Measurements from ENCODE around the gene GLI3.

GLI3 gene

GRCh38 chr7:41927380-41927779 lies 309.6 kb downstream of the GLI3 start:
- Mint-ChIP-seq H3K4me3 (no peak overlapping the region), H3K9me3 (no peaks in the 10 kb centered on the region), H3K36me3 (no peaks in the 10 kb centered on the region), H3K27ac (no peak overlapping the region), H3K27me3 (peaks cover 19% of the 10 kb centered on the region), H3K4me1 (no peaks in the 10 kb centered on the region)
- CTCF ChIA-PET: no interaction called here
- DNase-seq: no peak

- Mint-ChIP-seq H3K27me3 (peaks cover 25% of the 10 kb centered on the region), H3K27ac (no peak overlapping the region), H3K4me1 (no peaks in the 10 kb centered on the region), H3K4me3 (no peak overlapping the region), H3K36me3 (no peaks in the 10 kb centered on the region), H3K9me3 (no peaks in the 10 kb centered on the region)
- DNase-seq: no peak
- CTCF ChIA-PET: interaction anchor here (1.4 kb wide), 1 partner anchor 14 kb away, joined by 4 read pairs; no protein-coding TSS in a partner anchor
Observed at GRCh38 chr7:41925946-41926345, 311.1 kb downstream of the GLI3 start.

GRCh38 chr7:41924796-41925195 lies 312.2 kb downstream of the GLI3 start:
- no peaks in the 10 kb centered on the region for H3K36me3 Mint-ChIP-seq
- no peak overlapping the region for H3K4me3 Mint-ChIP-seq
- peaks cover 20% of the 10 kb centered on the region for H3K27me3 Mint-ChIP-seq
- DNase-seq: no peak
- no peaks in the 10 kb centered on the region for H3K4me1 Mint-ChIP-seq
- no peaks in the 10 kb centered on the region for H3K9me3 Mint-ChIP-seq
- CTCF ChIA-PET: interaction anchor here (0.7 kb wide), 1 partner anchor 16 kb away, joined by 3 read pairs; no protein-coding TSS in a partner anchor
- no peak overlapping the region for H3K27ac Mint-ChIP-seq

GRCh38 chr7:41922373-41922772 lies 314.6 kb downstream of the GLI3 start:
- Mint-ChIP-seq H3K4me3 (no peak overlapping the region), H3K27ac (no peak overlapping the region), H3K9me3 (no peaks in the 10 kb centered on the region), H3K36me3 (no peaks in the 10 kb centered on the region), H3K4me1 (no peaks in the 10 kb centered on the region), H3K27me3 (peaks cover 20% of the 10 kb centered on the region)
- no peak for DNase-seq
- CTCF ChIA-PET: interaction anchor here (1.2 kb wide), 1 partner anchor 15 kb away, joined by 4 read pairs; no protein-coding TSS in a partner anchor

GRCh38 chr7:41921453-41921981 lies 315.5 kb downstream of the GLI3 start:
- CTCF ChIA-PET: interaction anchor here (0.6 kb wide), 1 partner anchor 31 kb away, joined by 3 read pairs; no protein-coding TSS in a partner anchor
- H3K4me3 Mint-ChIP-seq: no peak overlapping the region

GRCh38 chr7:41918597-41918996 lies 318.4 kb downstream of the GLI3 start:
- no peak for DNase-seq
- Mint-ChIP-seq H3K4me3 (no peak overlapping the region), H3K36me3 (no peaks in the 10 kb centered on the region), H3K9me3 (no peaks in the 10 kb centered on the region), H3K27ac (no peak overlapping the region), H3K4me1 (no peaks in the 10 kb centered on the region), H3K27me3 (peaks cover 22% of the 10 kb centered on the region)
- CTCF ChIA-PET: interaction anchor here (1.1 kb wide), 1 partner anchor 1237 kb away, joined by 3 read pairs; no protein-coding TSS in a partner anchor

More at GRCh38 chr7:41921453-41921981, 315.5 kb downstream of the GLI3 start:
- no peaks in the 10 kb centered on the region for H3K9me3 Mint-ChIP-seq
- H3K27me3 Mint-ChIP-seq: peaks cover 18% of the 10 kb centered on the region
- no peak overlapping the region for H3K27ac Mint-ChIP-seq
- H3K36me3 Mint-ChIP-seq: no peaks in the 10 kb centered on the region
- DNase-seq: no peak
- H3K4me1 Mint-ChIP-seq: no peaks in the 10 kb centered on the region

GRCh38 chr7:41916450-41916927 lies 320.5 kb downstream of the GLI3 start:
- H3K9me3 Mint-ChIP-seq: no peaks in the 10 kb centered on the region
- DNase-seq: no peak
- CTCF ChIA-PET: interaction anchor here (0.7 kb wide), 1 partner anchor 26 kb away, joined by 3 read pairs; no protein-coding TSS in a partner anchor
- no peak overlapping the region for H3K27ac Mint-ChIP-seq
- H3K4me1 Mint-ChIP-seq: no peaks in the 10 kb centered on the region
- no peak overlapping the region for H3K4me3 Mint-ChIP-seq
- H3K27me3 Mint-ChIP-seq: peaks cover 14% of the 10 kb centered on the region
- no peaks in the 10 kb centered on the region for H3K36me3 Mint-ChIP-seq

- Mint-ChIP-seq H3K36me3 (no peaks in the 10 kb centered on the region), H3K9me3 (no peaks in the 10 kb centered on the region), H3K4me1 (no peaks in the 10 kb centered on the region), H3K27me3 (peaks cover 11% of the 10 kb centered on the region), H3K27ac (no peak overlapping the region), H3K4me3 (no peak overlapping the region)
- CTCF ChIA-PET: no interaction called here
- no peak for DNase-seq
Observed at GRCh38 chr7:41915871-41916270, 321.1 kb downstream of the GLI3 start.

GRCh38 chr7:41912851-41913567 lies 324.0 kb downstream of the GLI3 start:
- no peak overlapping the region for H3K27ac Mint-ChIP-seq
- DNase-seq: no peak
- no peaks in the 10 kb centered on the region for H3K4me1 Mint-ChIP-seq
- CTCF ChIA-PET: no interaction called here
- H3K9me3 Mint-ChIP-seq: no peaks in the 10 kb centered on the region
- H3K27me3 Mint-ChIP-seq: peaks cover 10% of the 10 kb centered on the region
- no peak overlapping the region for H3K4me3 Mint-ChIP-seq
- H3K36me3 Mint-ChIP-seq: no peaks in the 10 kb centered on the region

- Mint-ChIP-seq H3K36me3 (no peaks in the 10 kb centered on the region), H3K27me3 (peaks cover 5% of the 10 kb centered on the region)
- CTCF ChIA-PET: no interaction called here
Observed at GRCh38 chr7:41912426-41912825, 324.6 kb downstream of the GLI3 start.

GRCh38 chr7:41911792-41912191 lies 325.2 kb downstream of the GLI3 start:
- no peaks in the 10 kb centered on the region for H3K9me3 Mint-ChIP-seq
- CTCF ChIA-PET: interaction anchor here (0.6 kb wide), 1 partner anchor 111 kb away, joined by 3 read pairs; no protein-coding TSS in a partner anchor
- no peak overlapping the region for H3K27ac Mint-ChIP-seq

More at GRCh38 chr7:41912426-41912825, 324.6 kb downstream of the GLI3 start:
- no peaks in the 10 kb centered on the region for H3K9me3 Mint-ChIP-seq
- no peak overlapping the region for H3K27ac Mint-ChIP-seq
- H3K4me1 Mint-ChIP-seq: no peaks in the 10 kb centered on the region
- DNase-seq: no peak
- H3K4me3 Mint-ChIP-seq: no peak overlapping the region

More at GRCh38 chr7:41911792-41912191, 325.2 kb downstream of the GLI3 start:
- H3K4me1 Mint-ChIP-seq: no peaks in the 10 kb centered on the region
- DNase-seq: no peak
- H3K36me3 Mint-ChIP-seq: no peaks in the 10 kb centered on the region
- no peak overlapping the region for H3K4me3 Mint-ChIP-seq
- peaks cover 5% of the 10 kb centered on the region for H3K27me3 Mint-ChIP-seq
